GM12873 (cell line): Measurements from ENCODE around the gene SLA2.

ENCODE experiments used
- TF ChIP-seq, protein P1 (sequence below): IDR thresholded peaks from 2 replicates; pipeline ENCODE4 v1.5.1; 2012; ENCODE audit warnings: low read depth, mild to moderate bottlenecking, moderate library complexity, low read length, control low read depth; ENCODE audit not compliant: insufficient read depth; ENCODE audit errors: missing control alignments

SLA2 gene

DNA sequence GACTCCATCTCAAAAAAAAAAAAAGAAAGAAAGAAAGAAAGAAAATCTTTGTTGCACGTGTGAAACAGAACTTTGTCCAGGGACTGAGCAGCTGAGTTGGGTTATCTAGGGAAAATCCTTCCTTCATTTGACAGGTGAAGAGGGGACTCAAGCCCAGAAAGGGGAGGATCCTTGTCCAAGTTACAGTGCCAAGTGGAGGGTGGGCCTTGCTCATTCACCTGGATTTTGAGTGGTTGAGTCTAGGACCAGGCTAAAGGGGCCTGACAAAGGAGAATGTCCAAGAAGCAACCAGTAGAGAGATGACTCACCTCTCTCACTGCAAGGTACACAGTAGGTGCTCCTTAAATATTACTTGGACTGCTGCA lies 69.9 kb downstream of the SLA2 start:
- TF ChIP-seq, protein P1, sequence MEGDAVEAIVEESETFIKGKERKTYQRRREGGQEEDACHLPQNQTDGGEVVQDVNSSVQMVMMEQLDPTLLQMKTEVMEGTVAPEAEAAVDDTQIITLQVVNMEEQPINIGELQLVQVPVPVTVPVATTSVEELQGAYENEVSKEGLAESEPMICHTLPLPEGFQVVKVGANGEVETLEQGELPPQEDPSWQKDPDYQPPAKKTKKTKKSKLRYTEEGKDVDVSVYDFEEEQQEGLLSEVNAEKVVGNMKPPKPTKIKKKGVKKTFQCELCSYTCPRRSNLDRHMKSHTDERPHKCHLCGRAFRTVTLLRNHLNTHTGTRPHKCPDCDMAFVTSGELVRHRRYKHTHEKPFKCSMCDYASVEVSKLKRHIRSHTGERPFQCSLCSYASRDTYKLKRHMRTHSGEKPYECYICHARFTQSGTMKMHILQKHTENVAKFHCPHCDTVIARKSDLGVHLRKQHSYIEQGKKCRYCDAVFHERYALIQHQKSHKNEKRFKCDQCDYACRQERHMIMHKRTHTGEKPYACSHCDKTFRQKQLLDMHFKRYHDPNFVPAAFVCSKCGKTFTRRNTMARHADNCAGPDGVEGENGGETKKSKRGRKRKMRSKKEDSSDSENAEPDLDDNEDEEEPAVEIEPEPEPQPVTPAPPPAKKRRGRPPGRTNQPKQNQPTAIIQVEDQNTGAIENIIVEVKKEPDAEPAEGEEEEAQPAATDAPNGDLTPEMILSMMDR: no peak

DNA sequence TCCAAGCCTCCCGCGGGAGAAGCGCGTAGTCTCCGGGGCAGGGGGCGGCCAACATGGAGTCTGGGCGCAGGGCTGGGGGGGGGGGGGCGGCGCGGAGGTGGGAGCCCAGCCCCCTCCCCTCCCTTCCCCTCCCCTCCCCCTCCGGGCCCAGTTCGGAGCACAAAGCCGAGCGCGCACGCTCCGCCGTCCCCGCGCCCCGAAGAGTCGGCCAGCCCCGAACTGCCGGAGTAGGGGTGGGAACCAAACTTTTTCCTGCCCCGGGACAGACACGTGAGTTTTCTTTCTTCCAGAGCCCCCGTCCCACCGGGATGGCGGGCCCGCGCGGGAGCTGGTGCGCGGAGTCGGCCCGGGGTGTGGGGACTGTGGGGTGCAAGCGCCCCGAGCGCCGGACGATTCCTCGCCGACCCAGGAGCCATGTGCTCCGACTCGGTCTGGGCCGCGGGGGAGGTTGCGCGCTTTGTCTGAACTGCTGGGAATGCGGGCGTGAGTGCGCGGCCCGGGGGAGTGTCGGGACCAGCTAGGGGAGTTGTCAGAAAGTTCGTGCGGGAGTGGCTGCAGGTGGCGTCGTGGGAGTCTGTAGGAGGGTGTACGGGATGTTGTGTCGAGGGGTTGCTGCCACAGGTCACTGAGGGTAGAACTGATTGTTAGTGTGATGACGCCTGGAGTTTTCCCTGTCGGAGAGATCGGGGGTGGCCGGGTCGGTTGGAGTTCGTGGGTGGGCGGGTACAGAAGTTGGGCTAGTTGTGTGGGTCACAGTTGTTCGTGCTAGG lies 71.4 kb downstream of the SLA2 start:
- TF ChIP-seq, protein P1: no peak

DNA sequence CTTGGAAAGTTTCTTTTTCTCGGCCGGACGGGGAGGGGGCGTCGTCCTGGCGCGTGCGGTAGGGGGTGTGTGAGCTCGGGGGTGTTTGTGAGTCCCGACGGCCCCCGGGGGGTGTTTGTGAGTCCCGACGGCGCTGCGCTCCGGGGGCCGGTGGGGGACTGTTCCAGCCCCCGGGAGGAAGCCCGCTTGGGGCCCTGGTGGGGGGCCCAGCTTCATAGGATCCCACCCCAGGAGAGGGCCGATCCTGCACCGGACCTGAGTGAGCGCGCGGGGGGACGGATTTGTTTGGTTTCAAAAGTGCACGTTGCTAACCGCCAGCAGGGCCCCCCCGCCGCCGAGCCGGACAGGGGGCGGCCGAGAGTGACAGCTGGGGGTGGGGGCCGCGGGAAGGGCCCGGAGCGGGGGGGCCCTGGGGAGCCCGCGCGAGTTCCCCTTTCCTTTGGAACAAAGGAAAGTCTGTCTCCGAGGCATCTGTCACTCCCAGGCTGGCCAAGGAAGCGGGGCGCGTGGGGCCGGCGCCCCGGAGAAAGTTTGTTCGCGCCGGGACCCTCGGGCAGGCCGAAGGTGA lies 72.1 kb downstream of the SLA2 start:
- TF ChIP-seq, protein P1: no peak

DNA sequence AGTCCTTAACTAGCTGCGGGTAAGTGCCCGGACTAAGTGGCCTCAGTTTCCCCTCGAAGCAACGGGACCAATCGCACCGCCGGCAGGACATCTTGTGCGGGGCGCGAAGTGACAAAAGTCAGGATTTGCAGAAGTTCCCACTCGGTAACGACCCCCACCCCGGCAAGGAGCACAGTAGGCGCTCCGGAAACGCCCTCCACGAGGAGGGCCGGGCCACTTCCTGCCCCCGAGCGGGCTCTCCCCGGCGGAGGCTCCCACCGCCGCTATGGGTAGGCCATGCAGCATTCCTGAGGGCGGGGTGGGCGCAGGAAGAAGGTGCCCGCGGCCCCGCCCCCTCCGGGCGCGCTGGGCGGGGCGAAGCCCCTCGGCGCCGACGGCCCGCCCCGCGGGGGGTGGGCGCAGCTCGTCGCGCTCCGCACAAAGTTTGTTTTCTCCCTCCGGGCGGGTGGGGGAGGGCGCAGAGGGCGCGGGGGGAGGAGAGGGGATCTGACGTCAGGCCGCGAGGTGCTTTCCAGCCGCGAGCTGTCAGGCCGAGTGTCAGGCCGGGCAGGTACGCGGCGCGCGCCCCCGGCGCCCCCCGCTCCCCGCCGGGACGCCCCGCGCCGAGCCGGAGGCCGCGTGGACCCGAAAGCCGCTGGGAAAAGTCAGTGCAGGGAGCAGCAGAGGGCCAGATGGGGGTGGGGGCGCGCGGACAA lies 72.7 kb downstream of the SLA2 start, which contains the start of gene TGIF2:
TSS of gene TGIF2 (plus strand) at position 495 of the 695 bp plus-strand sequence. CDS start 5,178 bp downstream, outside the sequence.
- TF ChIP-seq, protein P1: no peak

DNA sequence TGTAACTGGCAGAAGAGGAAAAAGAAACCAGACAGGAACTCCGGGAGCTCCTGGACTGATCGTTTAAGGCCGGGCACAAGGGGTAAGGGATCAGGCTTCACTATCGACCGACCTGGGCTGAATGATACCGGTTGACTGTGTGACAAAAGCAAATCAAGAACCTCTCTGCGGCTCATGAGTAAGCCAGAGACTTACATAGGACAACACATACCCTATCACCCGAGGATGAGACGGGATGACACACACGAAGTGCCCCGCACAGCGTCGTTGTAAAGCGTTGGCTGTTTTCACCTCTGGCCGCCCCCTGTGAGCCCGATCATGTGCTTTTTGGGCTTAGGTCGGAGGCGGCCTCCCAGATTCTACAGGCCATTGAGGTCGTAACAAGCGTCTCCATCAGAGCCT lies 73.3 kb downstream of the SLA2 start:
- TF ChIP-seq, protein P1: no peak

DNA sequence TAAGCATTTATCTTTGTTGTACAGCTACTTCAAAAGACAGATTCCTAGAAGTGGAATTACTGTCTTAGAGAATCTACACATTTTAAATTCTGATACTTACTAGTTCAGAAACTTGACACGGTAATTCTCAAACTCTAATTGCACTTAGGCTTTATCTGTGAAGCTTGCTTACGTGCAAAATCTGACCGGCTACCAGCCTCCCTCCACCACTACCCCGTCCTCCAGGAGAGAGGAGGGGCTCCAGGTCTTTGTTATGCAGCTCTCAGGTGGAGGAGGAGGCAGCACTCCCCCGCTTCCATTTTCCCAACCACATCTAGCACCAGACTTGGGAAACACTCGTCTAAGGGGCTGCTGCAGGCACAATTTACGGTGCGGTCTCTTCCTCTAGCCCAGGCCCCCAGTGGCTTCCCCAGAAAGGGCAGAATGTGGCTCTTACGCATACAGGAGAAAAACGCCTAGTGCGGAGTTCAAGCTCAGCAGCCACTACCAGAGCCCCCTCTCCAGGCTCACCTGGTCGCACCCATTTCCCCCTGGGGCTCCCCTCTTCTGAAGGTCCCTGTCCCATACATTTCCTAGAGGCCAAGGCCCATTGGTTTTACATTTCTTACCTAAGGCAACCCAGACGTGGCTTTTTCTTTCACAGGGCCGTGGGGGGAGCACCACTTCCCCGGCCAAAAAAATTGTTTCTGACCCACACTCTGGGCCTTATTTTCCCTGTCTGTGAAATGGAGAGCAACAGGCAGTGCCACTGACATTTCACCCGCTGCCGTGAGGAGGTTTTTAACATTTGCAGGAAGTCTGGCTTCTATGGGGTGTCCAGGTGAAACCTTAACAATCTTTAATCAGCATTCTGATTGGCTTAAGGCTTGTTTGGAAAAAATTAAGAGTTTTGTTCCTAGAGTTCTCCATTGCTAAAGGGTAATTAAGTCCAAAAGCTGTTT lies 74.2 kb downstream of the SLA2 start:
- TF ChIP-seq, protein P1: no peak
